ENCODE results near the gene PGAM2.
"Not testable (repeated sequence)": the region's sequence is repeated elsewhere in the genome, so short reads cannot be mapped to it uniquely, and the experiment has no call there.

Gene PGAM2

DNA sequence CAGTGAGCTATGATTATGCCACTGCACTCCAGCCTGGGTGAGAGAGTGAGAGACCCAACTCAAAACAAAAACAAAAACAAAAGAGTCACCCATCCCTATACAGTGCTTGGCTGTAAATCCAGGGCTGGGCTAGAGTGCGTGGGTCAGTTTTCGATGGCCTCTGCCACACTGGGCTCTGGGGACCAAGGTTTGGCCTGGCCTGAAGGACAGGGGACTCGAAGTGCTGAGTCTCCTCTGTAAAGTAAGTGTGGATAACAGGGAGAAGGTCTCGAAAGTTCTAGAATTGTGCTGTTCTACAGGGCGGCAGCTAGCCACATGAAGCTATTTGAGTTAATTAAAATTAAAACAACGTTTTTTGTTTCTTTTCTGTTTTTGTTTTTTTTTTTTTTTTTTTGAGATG is 33.3 kb downstream of the PGAM2 start:
- not testable (repeated sequence) for H3K4me3 ChIP-seq (ENCODE audit: low read depth, low read length); H3K4me1 ChIP-seq (ENCODE audit: control insufficient read depth, insufficient read depth, low read length, unreplicated experiment); H3K27ac ChIP-seq (ENCODE audit: low read depth, low read length); H3K79me2 ChIP-seq (ENCODE audit: control insufficient read depth, insufficient read depth, low read length, unreplicated experiment); H2AFZ ChIP-seq (ENCODE audit: low read length, unreplicated experiment); H3K36me3 ChIP-seq (ENCODE audit: insufficient read depth, low read length); H3K27me3 ChIP-seq (ENCODE audit: insufficient read depth, low read length)

- not testable (repeated sequence) for H3K27ac ChIP-seq (ENCODE audit: low read depth, low read length); H3K4me1 ChIP-seq (ENCODE audit: control insufficient read depth, insufficient read depth, low read length, unreplicated experiment); H3K36me3 ChIP-seq (ENCODE audit: insufficient read depth, low read length); H2AFZ ChIP-seq (ENCODE audit: low read length, unreplicated experiment); H3K79me2 ChIP-seq (ENCODE audit: control insufficient read depth, insufficient read depth, low read length, unreplicated experiment); H3K4me3 ChIP-seq (ENCODE audit: low read depth, low read length); H3K27me3 ChIP-seq (ENCODE audit: insufficient read depth, low read length)
Observed at GRCh38 chr7:44031319-44031718, 34.0 kb downstream of the PGAM2 start.

- not testable (repeated sequence) for H3K36me3 ChIP-seq (ENCODE audit: insufficient read depth, low read length); H3K4me1 ChIP-seq (ENCODE audit: control insufficient read depth, insufficient read depth, low read length, unreplicated experiment); H2AFZ ChIP-seq (ENCODE audit: low read length, unreplicated experiment); H3K27ac ChIP-seq (ENCODE audit: low read depth, low read length); H3K27me3 ChIP-seq (ENCODE audit: insufficient read depth, low read length); H3K4me3 ChIP-seq (ENCODE audit: low read depth, low read length); H3K79me2 ChIP-seq (ENCODE audit: control insufficient read depth, insufficient read depth, low read length, unreplicated experiment)
Observed at GRCh38 chr7:44030029-44030428, 35.3 kb downstream of the PGAM2 start.

DNA sequence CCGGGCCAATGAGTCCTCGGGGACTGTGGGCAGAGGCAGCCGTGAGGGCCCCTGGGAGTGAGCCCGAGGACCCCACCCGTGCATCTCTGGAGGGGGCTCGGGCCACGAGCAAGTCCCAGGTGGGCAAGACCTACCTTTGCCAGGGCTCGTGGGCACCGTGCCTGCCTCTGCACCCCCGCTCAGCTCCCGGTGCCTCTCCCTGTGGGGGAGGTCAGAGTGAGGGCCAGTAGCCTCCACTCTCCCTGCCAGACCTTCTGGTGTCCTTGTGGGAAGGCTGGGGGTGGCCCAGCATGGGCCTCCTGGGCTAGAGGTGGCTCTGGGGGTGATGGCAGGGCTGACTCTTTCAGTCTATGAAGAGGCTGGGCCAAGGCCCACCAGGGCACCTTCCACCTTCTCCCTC is 35.9 kb downstream of the PGAM2 start:
- not testable (repeated sequence) for H2AFZ ChIP-seq (ENCODE audit: low read length, unreplicated experiment)

DNA sequence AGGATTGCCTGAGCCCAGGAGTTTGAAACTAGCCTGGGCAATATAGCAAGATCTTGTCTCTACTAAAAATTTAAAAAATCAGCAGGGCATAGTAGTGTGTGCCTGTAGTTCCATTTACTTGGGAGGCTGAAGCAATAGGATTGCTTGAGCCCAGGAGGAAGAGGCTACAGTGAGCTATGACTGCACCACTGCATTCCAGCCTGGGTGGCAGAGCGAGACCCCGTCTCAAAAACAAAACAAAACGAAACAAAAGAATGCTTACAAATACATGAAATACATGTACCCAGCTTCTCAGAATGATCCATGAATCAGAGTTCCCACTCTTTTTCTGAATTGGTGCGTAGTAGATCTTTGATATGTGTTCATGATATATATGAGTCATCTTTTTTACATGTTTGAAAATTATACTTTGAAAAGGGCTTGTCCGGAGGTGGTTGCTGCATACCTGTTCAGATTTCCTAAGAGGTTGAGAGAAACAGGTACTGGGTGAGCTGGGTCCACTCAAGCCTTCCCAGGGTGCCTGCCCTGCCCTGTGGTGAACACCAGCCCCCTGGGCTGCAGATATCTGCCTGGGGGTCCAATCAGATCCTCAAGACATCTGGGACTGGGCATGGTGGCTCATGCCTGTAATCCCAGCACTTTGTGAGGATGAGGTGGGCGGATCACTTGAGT is 42.4 kb downstream of the PGAM2 start:
- H3K4me3 ChIP-seq (ENCODE audit: low read depth, low read length); H3K27ac ChIP-seq (ENCODE audit: low read depth, low read length); H3K79me2 ChIP-seq (ENCODE audit: control insufficient read depth, insufficient read depth, low read length, unreplicated experiment); H3K27me3 ChIP-seq (ENCODE audit: insufficient read depth, low read length); H2AFZ ChIP-seq (ENCODE audit: low read length, unreplicated experiment); H3K36me3 ChIP-seq (ENCODE audit: insufficient read depth, low read length); H3K4me1 ChIP-seq (ENCODE audit: control insufficient read depth, insufficient read depth, low read length, unreplicated experiment): not testable (repeated sequence)

More for the DNA sequence above, 35.9 kb downstream of the PGAM2 start:
- not testable (repeated sequence) for H3K4me3 ChIP-seq (ENCODE audit: low read depth, low read length); H3K27me3 ChIP-seq (ENCODE audit: insufficient read depth, low read length); H3K27ac ChIP-seq (ENCODE audit: low read depth, low read length); H3K79me2 ChIP-seq (ENCODE audit: control insufficient read depth, insufficient read depth, low read length, unreplicated experiment); H3K4me1 ChIP-seq (ENCODE audit: control insufficient read depth, insufficient read depth, low read length, unreplicated experiment); H3K36me3 ChIP-seq (ENCODE audit: insufficient read depth, low read length)

DNA sequence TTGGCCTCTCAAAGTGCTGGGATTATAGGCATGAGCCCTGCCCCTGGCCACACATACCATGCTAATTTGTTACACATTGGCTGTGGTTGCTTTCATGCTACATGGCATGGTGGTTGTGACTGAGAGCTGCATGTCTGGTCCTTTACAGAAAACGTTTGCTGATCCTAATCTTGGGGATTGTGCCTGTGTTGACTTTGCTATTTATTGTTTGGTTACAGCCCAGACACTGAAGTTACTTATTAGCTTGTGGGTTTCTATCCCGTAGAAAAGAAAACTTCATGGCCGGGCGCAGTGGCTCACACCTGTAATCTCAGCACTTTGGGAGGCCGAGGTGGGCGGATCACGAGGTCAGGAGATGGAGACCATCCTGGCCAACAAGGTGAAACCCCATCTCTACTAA is 43.3 kb downstream of the PGAM2 start:
- H3K4me1 ChIP-seq (ENCODE audit: control insufficient read depth, insufficient read depth, low read length, unreplicated experiment); H3K27ac ChIP-seq (ENCODE audit: low read depth, low read length); H2AFZ ChIP-seq (ENCODE audit: low read length, unreplicated experiment); H3K36me3 ChIP-seq (ENCODE audit: insufficient read depth, low read length); H3K27me3 ChIP-seq (ENCODE audit: insufficient read depth, low read length); H3K4me3 ChIP-seq (ENCODE audit: low read depth, low read length); H3K79me2 ChIP-seq (ENCODE audit: control insufficient read depth, insufficient read depth, low read length, unreplicated experiment): not testable (repeated sequence)

GRCh38 chr7:44019825-44020224 is 45.5 kb downstream of the PGAM2 start:
- not testable (repeated sequence) for H2AFZ ChIP-seq (ENCODE audit: low read length, unreplicated experiment); H3K36me3 ChIP-seq (ENCODE audit: insufficient read depth, low read length); H3K27ac ChIP-seq (ENCODE audit: low read depth, low read length); H3K4me1 ChIP-seq (ENCODE audit: control insufficient read depth, insufficient read depth, low read length, unreplicated experiment); H3K4me3 ChIP-seq (ENCODE audit: low read depth, low read length); H3K27me3 ChIP-seq (ENCODE audit: insufficient read depth, low read length); H3K79me2 ChIP-seq (ENCODE audit: control insufficient read depth, insufficient read depth, low read length, unreplicated experiment)

DNA sequence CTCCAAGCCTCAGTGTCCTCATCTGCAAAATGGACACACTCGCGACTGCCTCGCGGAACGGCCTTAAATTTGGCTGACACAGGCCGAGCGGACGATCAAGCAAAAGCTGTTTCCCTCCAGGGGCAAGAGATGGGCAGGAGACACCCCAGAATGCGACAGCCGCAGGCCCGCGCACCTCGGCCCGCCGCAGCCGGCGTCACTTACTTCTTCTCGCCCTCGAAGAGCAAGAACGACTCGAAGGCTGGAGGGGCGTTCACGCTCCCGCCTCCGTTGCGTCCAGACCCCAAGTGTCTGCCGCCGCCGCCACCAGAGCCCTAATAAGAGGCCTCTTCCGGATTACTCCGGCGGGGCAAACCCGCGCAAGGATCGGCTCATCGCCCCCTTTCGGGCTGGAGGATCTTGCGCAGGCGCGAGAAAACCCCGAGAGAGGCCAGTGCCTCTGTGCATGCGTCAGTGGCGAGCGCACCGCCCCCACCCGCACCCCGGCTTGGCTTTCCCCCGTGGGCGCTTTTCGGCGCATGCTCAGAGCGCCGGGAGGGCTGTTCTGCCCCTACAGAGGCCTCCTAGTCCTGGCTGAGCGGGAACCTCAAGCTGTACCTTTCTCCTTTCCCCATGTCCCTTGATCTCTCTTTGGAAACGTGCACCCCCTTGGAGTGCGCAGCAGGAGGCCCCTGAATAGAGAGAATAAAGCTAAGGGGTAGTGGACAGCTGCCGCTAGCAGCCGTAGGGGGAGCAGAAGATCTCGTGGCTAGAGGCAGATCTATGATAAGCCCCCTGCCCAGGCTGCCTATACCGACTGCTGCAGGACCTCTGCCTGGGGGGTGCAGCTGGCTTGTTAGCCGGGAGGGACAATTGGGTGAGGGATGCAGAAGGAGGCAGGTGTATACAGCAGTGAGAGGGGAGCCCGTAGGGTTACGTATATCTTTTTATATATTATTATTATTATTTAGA is 46.2 kb downstream of the PGAM2 start:
- H3K36me3 ChIP-seq (ENCODE audit: insufficient read depth, low read length); H3K4me1 ChIP-seq (ENCODE audit: control insufficient read depth, insufficient read depth, low read length, unreplicated experiment); H3K79me2 ChIP-seq (ENCODE audit: control insufficient read depth, insufficient read depth, low read length, unreplicated experiment); H3K27ac ChIP-seq (ENCODE audit: low read depth, low read length); H3K27me3 ChIP-seq (ENCODE audit: insufficient read depth, low read length); H2AFZ ChIP-seq (ENCODE audit: low read length, unreplicated experiment): not testable (repeated sequence)
- peak overlapping the region; percentile 91 for H3K4me3 ChIP-seq (ENCODE audit: low read depth, low read length)

DNA sequence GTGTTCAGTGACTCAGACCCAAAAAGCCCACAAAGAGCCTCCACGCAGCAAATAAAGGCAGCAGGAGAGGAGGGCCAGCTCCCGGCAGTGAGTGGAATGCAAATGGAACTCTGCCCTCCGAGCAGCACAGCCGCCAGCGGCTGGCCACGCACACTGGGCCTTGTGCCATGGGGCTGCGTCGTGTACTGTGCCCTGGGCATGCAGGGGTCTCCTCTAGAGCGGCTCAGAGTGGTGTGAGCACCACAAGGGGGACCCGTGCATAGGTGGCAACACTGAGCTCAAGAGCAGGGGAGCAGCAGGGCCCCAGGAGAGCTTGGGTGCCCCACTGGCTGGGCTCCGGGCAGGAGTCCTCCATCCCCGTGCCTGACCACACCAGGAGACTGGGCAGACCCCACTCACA is 50.3 kb downstream of the PGAM2 start:
- not testable (repeated sequence) for H3K27me3 ChIP-seq (ENCODE audit: insufficient read depth, low read length); H3K27ac ChIP-seq (ENCODE audit: low read depth, low read length)

More for the DNA sequence above, 50.3 kb downstream of the PGAM2 start:
- not testable (repeated sequence) for H3K4me3 ChIP-seq (ENCODE audit: low read depth, low read length); H3K79me2 ChIP-seq (ENCODE audit: control insufficient read depth, insufficient read depth, low read length, unreplicated experiment); H3K36me3 ChIP-seq (ENCODE audit: insufficient read depth, low read length); H3K4me1 ChIP-seq (ENCODE audit: control insufficient read depth, insufficient read depth, low read length, unreplicated experiment); H2AFZ ChIP-seq (ENCODE audit: low read length, unreplicated experiment)
